Astrocyte (in vitro differentiated cells and primary cell): ENCODE data around the gene TBC1D16. TPM values are rescaled to one million over a fixed set of nuclear protein-coding genes. Genes with fewer than 3 reads are reported as not detected.

ENCODE experiments used
- DNase-seq: peaks from one replicate; pipeline ENCODE4 v3.0.0-alpha.2; 2010; ENCODE audit warnings: low read depth
- FAIRE-seq: peaks from 2 replicates; lab custom pipeline; 2011; peaks lifted over from hg19 to GRCh38; lab: Jason Lieb, UNC
- H2AFZ ChIP-seq: 2 replicates; pipeline ENCODE4 v1.6.0; 2012; ENCODE audit warnings: low read depth, low read length, inconsistent platforms
- H3K27ac ChIP-seq: 2 replicates; pipeline ENCODE4 v1.5.1; 2011; ENCODE audit warnings: low read depth, low read length, inconsistent platforms
- H3K27me3 ChIP-seq: 2 replicates; pipeline ENCODE4 v1.6.0; 2011; ENCODE audit warnings: low read length, inconsistent platforms; ENCODE audit not compliant: insufficient read depth
- H3K36me3 ChIP-seq: 2 replicates; pipeline ENCODE4 v1.5.1; 2011; ENCODE audit warnings: low read length, inconsistent platforms; ENCODE audit not compliant: insufficient read depth
- H3K4me1 ChIP-seq: 2 replicates; pipeline ENCODE4 v1.5.1; 2011; ENCODE audit warnings: low read length, inconsistent platforms; ENCODE audit not compliant: insufficient read depth
- H3K4me2 ChIP-seq: 2 replicates; pipeline ENCODE4 v1.6.0; 2012; ENCODE audit warnings: low read length, inconsistent platforms
- H3K4me3 ChIP-seq: 2 replicates; pipeline ENCODE4 v1.5.1; 2011; ENCODE audit warnings: low read depth, mild to moderate bottlenecking, low read length, inconsistent platforms; ENCODE audit not compliant: insufficient read depth
- H3K79me2 ChIP-seq: 2 replicates; pipeline ENCODE4 v1.6.0; 2012; ENCODE audit warnings: mild to moderate bottlenecking, low read length, inconsistent platforms; ENCODE audit not compliant: insufficient read depth
- H3K9ac ChIP-seq: 2 replicates; pipeline ENCODE4 v1.6.0; 2012; ENCODE audit warnings: mild to moderate bottlenecking, low read length, inconsistent platforms
- H3K9me3 ChIP-seq: 2 replicates; pipeline ENCODE4 v1.5.1; 2012; ENCODE audit warnings: low read depth, mild to moderate bottlenecking, low read length, inconsistent platforms; ENCODE audit not compliant: insufficient read depth
- H4K20me1 ChIP-seq: 2 replicates; pipeline ENCODE4 v1.6.0; 2012; ENCODE audit warnings: low read length, inconsistent platforms; ENCODE audit not compliant: insufficient read depth
- H3K27ac Mint-ChIP-seq: one replicate; pipeline ENCODE4 v1.8.0; 2021; ENCODE audit warnings: mild to moderate bottlenecking, mixed read lengths; ENCODE audit not compliant: unreplicated experiment
- H3K27me3 Mint-ChIP-seq: one replicate; pipeline ENCODE4 v1.8.0; 2021; ENCODE audit warnings: low read depth, mixed read lengths; ENCODE audit not compliant: unreplicated experiment
- H3K36me3 Mint-ChIP-seq: one replicate; pipeline ENCODE4 v1.8.0; 2021; ENCODE audit warnings: low read depth, mixed read lengths; ENCODE audit not compliant: unreplicated experiment
- H3K4me1 Mint-ChIP-seq: one replicate; pipeline ENCODE4 v1.8.0; 2021; ENCODE audit warnings: low read depth, mixed read lengths; ENCODE audit not compliant: unreplicated experiment
- H3K4me3 Mint-ChIP-seq: one replicate; pipeline ENCODE4 v1.8.0; 2021; ENCODE audit warnings: mild to moderate bottlenecking, moderate library complexity, mixed read lengths; ENCODE audit not compliant: unreplicated experiment
- H3K9me3 Mint-ChIP-seq: one replicate; pipeline ENCODE4 v1.8.0; 2021; ENCODE audit warnings: mild to moderate bottlenecking, mixed read lengths; ENCODE audit not compliant: unreplicated experiment
- CTCF ChIP-seq: IDR thresholded peaks from 2 replicates; pipeline ENCODE4 v1.5.1; 2011; ENCODE audit warnings: low read depth, mild to moderate bottlenecking, inconsistent platforms, low read length, moderate library complexity; ENCODE audit not compliant: insufficient read depth
- EZH2 ChIP-seq: IDR thresholded peaks from 2 replicates; pipeline ENCODE4 v1.6.1; 2012; ENCODE audit warnings: mild to moderate bottlenecking, low read length, inconsistent platforms; ENCODE audit not compliant: insufficient read depth
- total RNA-seq: library from RNA; stranded (reverse); gene quantifications from 2 replicates; pipeline ENCODE4 v1.2.1, GENCODE V29; 2021

Gene TBC1D16
- total RNA-seq, 1 donor from 2014 or later: 37.6 TPM

GRCh38 chr17:79928502-79929256 lies 107.0 kb downstream of the TBC1D16 start:
- peaks cover 4% of the 10 kb centered on the region for H3K9me3 Mint-ChIP-seq
- peaks cover 8% of the 10 kb centered on the region for H3K27me3 ChIP-seq
- H3K27me3 Mint-ChIP-seq: peaks cover 40% of the 10 kb centered on the region
- no peaks in the 10 kb centered on the region for H3K79me2 ChIP-seq
- no peak overlapping the region for H3K4me2 ChIP-seq
- no peak overlapping the region for H2AFZ ChIP-seq
- H3K9me3 ChIP-seq: no peaks in the 10 kb centered on the region
- TF ChIP-seq EZH2 (no peak), CTCF (no peak)
- no peak overlapping the region for H3K27ac Mint-ChIP-seq
- FAIRE-seq: no peak
- no peak overlapping the region for H3K9ac ChIP-seq
- no peak overlapping the region for H3K27ac ChIP-seq
- no peak for DNase-seq
- H3K4me3 ChIP-seq: no peak overlapping the region
- no peaks in the 10 kb centered on the region for H3K36me3 ChIP-seq
- H3K4me1 Mint-ChIP-seq: no peaks in the 10 kb centered on the region
- H3K4me1 ChIP-seq: no peaks in the 10 kb centered on the region
- H3K36me3 Mint-ChIP-seq: peaks cover 2% of the 10 kb centered on the region
- H4K20me1 ChIP-seq: no peaks in the 10 kb centered on the region
- no peak overlapping the region for H3K4me3 Mint-ChIP-seq

DNA sequence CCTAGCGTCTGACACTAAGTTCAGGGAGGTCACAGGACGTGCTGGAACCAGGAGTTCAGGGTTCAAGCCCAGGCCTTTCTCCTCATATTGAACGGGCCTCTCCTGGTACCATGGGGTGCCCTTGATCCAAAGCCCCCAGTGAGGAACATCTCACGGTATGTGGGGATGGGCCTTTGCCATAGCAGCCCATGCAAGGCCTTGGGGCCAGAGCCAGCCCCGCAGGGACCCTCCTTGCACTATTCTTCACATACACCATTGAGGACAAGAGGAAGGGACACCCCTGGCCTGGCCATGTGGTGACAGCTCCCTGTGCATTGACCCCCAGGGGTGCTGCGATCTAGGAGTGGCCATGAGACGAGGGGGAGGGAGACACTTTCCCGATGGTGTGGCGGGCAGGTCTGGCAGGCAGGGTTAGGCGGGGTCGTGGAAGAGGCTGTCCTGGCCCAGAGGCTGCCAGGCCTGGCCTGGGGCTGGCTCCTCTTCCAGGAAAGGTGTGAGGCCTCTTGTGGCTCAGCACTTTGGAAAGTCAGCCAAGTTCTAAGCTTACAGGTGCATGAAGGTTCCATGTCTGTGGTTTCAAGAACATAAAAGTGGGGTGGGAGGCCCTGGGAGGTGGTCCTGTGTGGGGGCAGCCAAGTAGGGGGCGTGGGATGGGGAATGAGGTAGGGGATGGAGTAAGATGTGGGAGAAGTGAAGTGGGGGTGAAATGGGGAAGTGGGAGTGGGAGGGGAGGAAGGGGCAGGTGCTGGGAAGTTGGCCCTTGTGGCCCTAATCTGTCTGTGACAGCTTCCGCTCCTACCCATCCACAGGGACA lies 107.8 kb downstream of the TBC1D16 start:
- Histone ChIP-seq H3K36me3 (no peaks in the 10 kb centered on the region), H4K20me1 (no peaks in the 10 kb centered on the region), H3K9ac (no peak overlapping the region), H3K4me2 (no peak overlapping the region), H3K27me3 (peaks cover 7% of the 10 kb centered on the region), H3K27ac (no peak overlapping the region), H3K4me1 (no peaks in the 10 kb centered on the region), H3K79me2 (no peaks in the 10 kb centered on the region), H2AFZ (no peak overlapping the region), H3K4me3 (no peak overlapping the region), H3K9me3 (no peaks in the 10 kb centered on the region)
- no peak overlapping the region for H3K27ac Mint-ChIP-seq
- no peaks in the 10 kb centered on the region for H3K4me1 Mint-ChIP-seq
- H3K9me3 Mint-ChIP-seq: peaks cover 3% of the 10 kb centered on the region
- no peak overlapping the region for H3K4me3 Mint-ChIP-seq
- TF ChIP-seq EZH2 (no peak), CTCF (no peak)
- peaks cover 40% of the 10 kb centered on the region for H3K27me3 Mint-ChIP-seq
- peaks cover 2% of the 10 kb centered on the region for H3K36me3 Mint-ChIP-seq
- DNase-seq: no peak
- no peak for FAIRE-seq
